Astrocyte (in vitro differentiated cells and primary cell): Measurements from ENCODE around the gene ZBTB46. TPM values are rescaled to one million over a fixed set of nuclear protein-coding genes. Genes with fewer than 3 reads are reported as not detected.

ENCODE experiments used
- DNase-seq: peaks from one replicate; pipeline ENCODE4 v3.0.0-alpha.2; 2010; ENCODE audit warnings: low read depth
- FAIRE-seq: peaks from 2 replicates; lab custom pipeline; 2011; peaks lifted over from hg19 to GRCh38; lab: Jason Lieb, UNC
- H2AFZ ChIP-seq: 2 replicates; pipeline ENCODE4 v1.6.0; 2012; ENCODE audit warnings: low read depth, low read length, inconsistent platforms
- H3K27ac ChIP-seq: 2 replicates; pipeline ENCODE4 v1.5.1; 2011; ENCODE audit warnings: low read depth, low read length, inconsistent platforms
- H3K27me3 ChIP-seq: 2 replicates; pipeline ENCODE4 v1.6.0; 2011; ENCODE audit warnings: low read length, inconsistent platforms; ENCODE audit not compliant: insufficient read depth
- H3K36me3 ChIP-seq: 2 replicates; pipeline ENCODE4 v1.5.1; 2011; ENCODE audit warnings: low read length, inconsistent platforms; ENCODE audit not compliant: insufficient read depth
- H3K4me1 ChIP-seq: 2 replicates; pipeline ENCODE4 v1.5.1; 2011; ENCODE audit warnings: low read length, inconsistent platforms; ENCODE audit not compliant: insufficient read depth
- H3K4me2 ChIP-seq: 2 replicates; pipeline ENCODE4 v1.6.0; 2012; ENCODE audit warnings: low read length, inconsistent platforms
- H3K4me3 ChIP-seq: 2 replicates; pipeline ENCODE4 v1.5.1; 2011; ENCODE audit warnings: low read depth, mild to moderate bottlenecking, low read length, inconsistent platforms; ENCODE audit not compliant: insufficient read depth
- H3K79me2 ChIP-seq: 2 replicates; pipeline ENCODE4 v1.6.0; 2012; ENCODE audit warnings: mild to moderate bottlenecking, low read length, inconsistent platforms; ENCODE audit not compliant: insufficient read depth
- H3K9ac ChIP-seq: 2 replicates; pipeline ENCODE4 v1.6.0; 2012; ENCODE audit warnings: mild to moderate bottlenecking, low read length, inconsistent platforms
- H3K9me3 ChIP-seq: 2 replicates; pipeline ENCODE4 v1.5.1; 2012; ENCODE audit warnings: low read depth, mild to moderate bottlenecking, low read length, inconsistent platforms; ENCODE audit not compliant: insufficient read depth
- H4K20me1 ChIP-seq: 2 replicates; pipeline ENCODE4 v1.6.0; 2012; ENCODE audit warnings: low read length, inconsistent platforms; ENCODE audit not compliant: insufficient read depth
- H3K27ac Mint-ChIP-seq: one replicate; pipeline ENCODE4 v1.8.0; 2021; ENCODE audit warnings: mild to moderate bottlenecking, mixed read lengths; ENCODE audit not compliant: unreplicated experiment
- H3K27me3 Mint-ChIP-seq: one replicate; pipeline ENCODE4 v1.8.0; 2021; ENCODE audit warnings: low read depth, mixed read lengths; ENCODE audit not compliant: unreplicated experiment
- H3K36me3 Mint-ChIP-seq: one replicate; pipeline ENCODE4 v1.8.0; 2021; ENCODE audit warnings: low read depth, mixed read lengths; ENCODE audit not compliant: unreplicated experiment
- H3K4me1 Mint-ChIP-seq: one replicate; pipeline ENCODE4 v1.8.0; 2021; ENCODE audit warnings: low read depth, mixed read lengths; ENCODE audit not compliant: unreplicated experiment
- H3K4me3 Mint-ChIP-seq: one replicate; pipeline ENCODE4 v1.8.0; 2021; ENCODE audit warnings: mild to moderate bottlenecking, moderate library complexity, mixed read lengths; ENCODE audit not compliant: unreplicated experiment
- H3K9me3 Mint-ChIP-seq: one replicate; pipeline ENCODE4 v1.8.0; 2021; ENCODE audit warnings: mild to moderate bottlenecking, mixed read lengths; ENCODE audit not compliant: unreplicated experiment
- CTCF ChIP-seq: IDR thresholded peaks from 2 replicates; pipeline ENCODE4 v1.5.1; 2011; ENCODE audit warnings: low read depth, mild to moderate bottlenecking, inconsistent platforms, low read length, moderate library complexity; ENCODE audit not compliant: insufficient read depth
- EZH2 ChIP-seq: IDR thresholded peaks from 2 replicates; pipeline ENCODE4 v1.6.1; 2012; ENCODE audit warnings: mild to moderate bottlenecking, low read length, inconsistent platforms; ENCODE audit not compliant: insufficient read depth
- total RNA-seq: library from RNA; stranded (reverse); gene quantifications from 2 replicates; pipeline ENCODE4 v1.2.1, GENCODE V29; 2021

The ZBTB46 gene
- total RNA-seq, 1 donor from 2014 or later = 13.9 TPM

- Mint-ChIP-seq H3K27ac (peak overlapping the region; percentile 34), H3K36me3 (peaks cover 14% of the 10 kb centered on the region), H3K27me3 (no peaks in the 10 kb centered on the region), H3K4me3 (no peak overlapping the region), H3K9me3 (no peaks in the 10 kb centered on the region), H3K4me1 (no peaks in the 10 kb centered on the region)
- Histone ChIP-seq H2AFZ (no peak overlapping the region), H3K36me3 (no peaks in the 10 kb centered on the region), H4K20me1 (no peaks in the 10 kb centered on the region), H3K9me3 (no peaks in the 10 kb centered on the region), H3K27me3 (no peaks in the 10 kb centered on the region), H3K4me2 (no peak overlapping the region), H3K9ac (no peak overlapping the region), H3K4me1 (no peaks in the 10 kb centered on the region), H3K79me2 (no peaks in the 10 kb centered on the region), H3K4me3 (no peak overlapping the region), H3K27ac (no peak overlapping the region)
- DNase-seq (no peak), FAIRE-seq (no peak)
- TF ChIP-seq EZH2 (no peak), CTCF (no peak)
These were observed 64.2 kb downstream of the ZBTB46 start for GRCh38 chr20:63766695-63767426.

GRCh38 chr20:63765902-63766301, 65.2 kb downstream of the ZBTB46 start:
- Histone ChIP-seq H3K4me1 (no peaks in the 10 kb centered on the region), H3K27me3 (no peaks in the 10 kb centered on the region), H3K9ac (no peak overlapping the region), H3K9me3 (no peaks in the 10 kb centered on the region), H3K79me2 (no peaks in the 10 kb centered on the region), H2AFZ (no peak overlapping the region), H3K27ac (no peak overlapping the region), H3K4me3 (no peak overlapping the region), H3K36me3 (no peaks in the 10 kb centered on the region), H3K4me2 (no peak overlapping the region), H4K20me1 (no peaks in the 10 kb centered on the region)
- DNase-seq = no peak
- TF ChIP-seq EZH2 (no peak), CTCF (no peak)
- Mint-ChIP-seq H3K36me3 (peaks cover 14% of the 10 kb centered on the region), H3K4me3 (no peak overlapping the region), H3K9me3 (no peaks in the 10 kb centered on the region), H3K4me1 (no peaks in the 10 kb centered on the region), H3K27me3 (no peaks in the 10 kb centered on the region), H3K27ac (no peak overlapping the region)
- no peak for FAIRE-seq

- Mint-ChIP-seq H3K4me1 (no peaks in the 10 kb centered on the region), H3K27ac (no peak overlapping the region), H3K9me3 (no peaks in the 10 kb centered on the region), H3K27me3 (no peaks in the 10 kb centered on the region), H3K36me3 (peaks cover 14% of the 10 kb centered on the region), H3K4me3 (no peak overlapping the region)
- Histone ChIP-seq H3K27me3 (no peaks in the 10 kb centered on the region), H3K79me2 (no peaks in the 10 kb centered on the region), H3K27ac (no peak overlapping the region), H3K9ac (no peak overlapping the region), H3K4me3 (no peak overlapping the region), H3K9me3 (no peaks in the 10 kb centered on the region), H3K4me2 (no peak overlapping the region), H3K36me3 (no peaks in the 10 kb centered on the region), H4K20me1 (no peaks in the 10 kb centered on the region), H2AFZ (no peak overlapping the region), H3K4me1 (no peaks in the 10 kb centered on the region)
- TF ChIP-seq EZH2 (no peak), CTCF (no peak)
- no peak for FAIRE-seq
- DNase-seq = no peak
These were observed 65.8 kb downstream of the ZBTB46 start for GRCh38 chr20:63765082-63765873.
